GM19023 (cell line): ENCODE data around the gene FANK1.

Experiments
- ATAC-seq: cut with Tn5 transposase; IDR thresholded peaks from one replicate; pipeline ENCODE4 v1.9.1; 2021; ENCODE audit warnings: mild to moderate bottlenecking, moderate library complexity; ENCODE audit not compliant: unreplicated experiment

The FANK1 gene

GRCh38 chr10:126058507-126058906 is 162.1 kb downstream of the FANK1 start:
- ATAC-seq = no peak
